HL-60 (cell line): ENCODE measurements around the gene A4GALT.

Experiments used
- POLR2AphosphoS5 ChIP-seq: IDR thresholded peaks from 2 replicates; pipeline ENCODE4 v1.6.1; 2012; ENCODE audit warnings: low read depth
- TF ChIP-seq, protein P1 (sequence below): IDR thresholded peaks from one replicate; pipeline ENCODE4 v1.5.1; 2011; ENCODE audit warnings: low read length, control low read depth, inconsistent platforms; ENCODE audit not compliant: insufficient read depth

DNA sequence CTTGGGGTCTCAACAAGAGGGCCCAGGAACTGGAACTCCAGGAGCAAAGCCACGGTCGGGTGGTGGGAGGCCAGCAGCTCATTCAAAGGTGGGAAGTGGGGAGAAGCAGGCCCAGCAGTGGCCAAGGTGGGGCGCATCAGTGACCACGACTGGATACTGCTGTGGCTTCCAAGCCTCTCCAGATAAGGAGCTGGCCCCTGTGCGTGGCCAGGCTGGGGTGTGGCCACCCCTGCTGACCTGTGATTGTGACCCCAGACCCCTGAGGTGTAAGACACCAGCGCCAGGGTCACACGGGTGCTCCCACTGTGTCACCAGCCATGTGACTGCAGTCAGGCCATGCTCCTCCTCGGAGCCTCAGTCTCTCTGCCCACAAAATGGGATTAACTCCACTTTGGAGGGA, 20.3 kb downstream of the A4GALT start:
- TF ChIP-seq, protein P1, sequence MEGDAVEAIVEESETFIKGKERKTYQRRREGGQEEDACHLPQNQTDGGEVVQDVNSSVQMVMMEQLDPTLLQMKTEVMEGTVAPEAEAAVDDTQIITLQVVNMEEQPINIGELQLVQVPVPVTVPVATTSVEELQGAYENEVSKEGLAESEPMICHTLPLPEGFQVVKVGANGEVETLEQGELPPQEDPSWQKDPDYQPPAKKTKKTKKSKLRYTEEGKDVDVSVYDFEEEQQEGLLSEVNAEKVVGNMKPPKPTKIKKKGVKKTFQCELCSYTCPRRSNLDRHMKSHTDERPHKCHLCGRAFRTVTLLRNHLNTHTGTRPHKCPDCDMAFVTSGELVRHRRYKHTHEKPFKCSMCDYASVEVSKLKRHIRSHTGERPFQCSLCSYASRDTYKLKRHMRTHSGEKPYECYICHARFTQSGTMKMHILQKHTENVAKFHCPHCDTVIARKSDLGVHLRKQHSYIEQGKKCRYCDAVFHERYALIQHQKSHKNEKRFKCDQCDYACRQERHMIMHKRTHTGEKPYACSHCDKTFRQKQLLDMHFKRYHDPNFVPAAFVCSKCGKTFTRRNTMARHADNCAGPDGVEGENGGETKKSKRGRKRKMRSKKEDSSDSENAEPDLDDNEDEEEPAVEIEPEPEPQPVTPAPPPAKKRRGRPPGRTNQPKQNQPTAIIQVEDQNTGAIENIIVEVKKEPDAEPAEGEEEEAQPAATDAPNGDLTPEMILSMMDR: no peak
- TF ChIP-seq POLR2AphosphoS5: no peak
